ENCODE data around the gene ICE1. TPM values are rescaled to one million over a fixed set of nuclear protein-coding genes. Genes with fewer than 3 reads are reported as not detected.

Gene ICE1
- total and polyA plus RNA-seq, 4 donors, result 4.1 to 18.8 (median 9.5) TPM

DNA sequence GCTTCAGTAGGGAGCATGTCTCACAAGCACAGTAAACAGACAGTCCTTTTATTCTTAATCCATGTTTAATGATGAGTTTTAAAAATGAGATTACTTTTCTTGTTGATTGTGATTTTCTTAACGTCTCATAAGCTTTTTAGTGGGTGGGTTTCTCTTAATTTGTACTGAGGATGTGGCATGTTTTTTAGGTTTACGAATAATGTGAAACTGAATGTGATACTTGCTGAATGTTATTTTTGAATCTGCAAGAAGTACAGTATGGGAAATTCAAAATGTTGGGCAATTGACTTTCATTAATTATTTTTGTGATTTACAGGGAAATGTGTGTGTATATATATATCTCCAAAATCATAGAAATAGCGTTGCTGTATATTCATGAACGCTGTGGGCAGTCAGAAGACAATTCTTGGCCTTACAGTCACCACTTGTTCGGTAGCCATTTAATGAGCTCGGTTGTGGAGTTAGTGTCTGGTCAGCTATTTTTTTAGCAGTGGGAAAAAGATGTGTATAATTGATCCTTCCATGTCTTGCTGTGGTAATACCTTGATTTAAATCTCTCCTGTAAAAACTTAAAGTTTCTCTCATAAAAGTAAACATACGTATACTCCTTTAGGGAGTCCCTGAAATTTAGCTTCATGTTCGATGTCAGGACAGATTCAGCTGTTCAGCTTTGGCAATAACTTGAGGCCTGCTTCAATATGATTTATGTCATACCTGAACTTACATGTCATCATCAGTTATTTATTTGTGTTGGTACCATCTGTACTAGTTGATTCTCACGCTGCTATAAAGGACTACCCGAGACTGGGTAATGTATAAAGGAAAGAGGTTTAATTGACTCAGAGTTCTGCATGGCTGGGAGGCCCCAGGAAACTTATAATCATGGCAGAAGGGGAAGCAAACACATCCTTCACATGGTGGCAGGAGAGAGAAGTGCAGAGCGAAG lies 15.0 kb downstream of the ICE1 start:
- TF ChIP-seq FOXA2 (IDR thresholded peaks at IDR 0.05) (no peak), JUND (IDR thresholded peaks at IDR 0.05) (no peak), ATF3 (IDR thresholded peaks at IDR 0.05) (no peak)
- H3K9me3 ChIP-seq (ENCODE audit: control insufficient read depth in 4 of 4, low read length in 3 of 4), result no peaks in the 10 kb centered on the region
- 91% methylated on average over 11 of the region's 11 CpGs for WGBS
- H3K27ac ChIP-seq (ENCODE audit: low read depth in 1 of 2, low read length in 2 of 2), result no peak overlapping the region
- peaks cover 0 to 2% (median 0%) of the 10 kb centered on the region in 4 donors for H3K4me1 ChIP-seq (ENCODE audit: control insufficient read depth in 4 of 4, insufficient read depth in 4 of 4, low read length in 3 of 4)
- no peak for DNase-seq (ENCODE audit: low spot score)
- peaks cover 0 to 8% (median 3%) of the 10 kb centered on the region in 4 donors for H3K36me3 ChIP-seq (ENCODE audit: control insufficient read depth in 4 of 4, insufficient read depth in 3 of 4, low read depth in 1 of 4, low read length in 3 of 4)
- H3K9ac ChIP-seq (ENCODE audit: low read depth in 1 of 2, low read length in 2 of 2), result no peak overlapping the region
- no peaks in the 10 kb centered on the region for H3K27me3 ChIP-seq (ENCODE audit: control insufficient read depth in 4 of 4, insufficient read depth in 4 of 4, low read length in 3 of 4)
- no peak overlapping the region for H3K4me3 ChIP-seq (ENCODE audit: low read depth in 1 of 3, low read length in 3 of 3)

- Histone ChIP-seq H3K4me1 (ENCODE audit: control insufficient read depth in 4 of 4, insufficient read depth in 4 of 4, low read length in 3 of 4) (no peaks in the 10 kb centered on the region), H3K4me3 (ENCODE audit: low read depth in 1 of 3, low read length in 3 of 3) (no peak overlapping the region), H3K27ac (ENCODE audit: low read depth in 1 of 2, low read length in 2 of 2) (no peak overlapping the region), H3K27me3 (ENCODE audit: control insufficient read depth in 4 of 4, insufficient read depth in 4 of 4, low read length in 3 of 4) (no peaks in the 10 kb centered on the region), H3K36me3 (ENCODE audit: control insufficient read depth in 4 of 4, insufficient read depth in 3 of 4, low read depth in 1 of 4, low read length in 3 of 4) (peaks cover 5 to 52% (median 35%) of the 10 kb centered on the region in 4 donors), H3K9me3 (ENCODE audit: control insufficient read depth in 4 of 4, low read length in 3 of 4) (no peaks in the 10 kb centered on the region), H3K9ac (ENCODE audit: low read depth in 1 of 2, low read length in 2 of 2) (no peak overlapping the region)
- 98% methylated on average over 1 of the region's 1 CpG for WGBS
- DNase-seq (ENCODE audit: low spot score), result no peak
- TF ChIP-seq, protein P1, sequence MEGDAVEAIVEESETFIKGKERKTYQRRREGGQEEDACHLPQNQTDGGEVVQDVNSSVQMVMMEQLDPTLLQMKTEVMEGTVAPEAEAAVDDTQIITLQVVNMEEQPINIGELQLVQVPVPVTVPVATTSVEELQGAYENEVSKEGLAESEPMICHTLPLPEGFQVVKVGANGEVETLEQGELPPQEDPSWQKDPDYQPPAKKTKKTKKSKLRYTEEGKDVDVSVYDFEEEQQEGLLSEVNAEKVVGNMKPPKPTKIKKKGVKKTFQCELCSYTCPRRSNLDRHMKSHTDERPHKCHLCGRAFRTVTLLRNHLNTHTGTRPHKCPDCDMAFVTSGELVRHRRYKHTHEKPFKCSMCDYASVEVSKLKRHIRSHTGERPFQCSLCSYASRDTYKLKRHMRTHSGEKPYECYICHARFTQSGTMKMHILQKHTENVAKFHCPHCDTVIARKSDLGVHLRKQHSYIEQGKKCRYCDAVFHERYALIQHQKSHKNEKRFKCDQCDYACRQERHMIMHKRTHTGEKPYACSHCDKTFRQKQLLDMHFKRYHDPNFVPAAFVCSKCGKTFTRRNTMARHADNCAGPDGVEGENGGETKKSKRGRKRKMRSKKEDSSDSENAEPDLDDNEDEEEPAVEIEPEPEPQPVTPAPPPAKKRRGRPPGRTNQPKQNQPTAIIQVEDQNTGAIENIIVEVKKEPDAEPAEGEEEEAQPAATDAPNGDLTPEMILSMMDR (IDR thresholded peaks at IDR 0.05; ENCODE audit: low read depth, low read length, missing input control), result no peak
- no peak for TF ChIP-seq REST (IDR thresholded peaks at IDR 0.05)
- no peak for TF ChIP-seq JUND (IDR thresholded peaks at IDR 0.05)
- TF ChIP-seq YY1 (IDR thresholded peaks at IDR 0.05), result no peak
- no peak for TF ChIP-seq HNF4A (conservative IDR thresholded peaks at IDR 0.05)
- TF ChIP-seq NR2F2 (IDR thresholded peaks at IDR 0.05), result no peak
- no peak for TF ChIP-seq SP1 (IDR thresholded peaks at IDR 0.05)
- no peak for TF ChIP-seq ZBTB33 (IDR thresholded peaks at IDR 0.05)
- no peak for TF ChIP-seq TAF1 (conservative IDR thresholded peaks at IDR 0.05)
- no peak for TF ChIP-seq RXRA (IDR thresholded peaks at IDR 0.05)
- TF ChIP-seq RAD21 (IDR thresholded peaks at IDR 0.05), result no peak
- TF ChIP-seq GABPA (IDR thresholded peaks at IDR 0.05 in 1 of 2, conservative IDR thresholded peaks at IDR 0.05 in 1 of 2), result no peak
- TF ChIP-seq EGR1 (IDR thresholded peaks at IDR 0.05; ENCODE audit: low read depth in 2 of 2), result no peak
- TF ChIP-seq ATF3 (IDR thresholded peaks at IDR 0.05), result no peak
- TF ChIP-seq FOXA2 (IDR thresholded peaks at IDR 0.05), result no peak
These were observed 29.4 kb downstream of the ICE1 start for GRCh38 chr5:5451863-5452262.
